Spinal cord (tissue), 10 donors: ENCODE results near the gene ATP11B. TPM values are rescaled to one million over a fixed set of nuclear protein-coding genes. Genes with fewer than 3 reads are reported as not detected.

Source experiments
- DNase-seq, 6 donors: peaks; one replicate each; pipeline versions ENCODE4 v3.0.0 to v3.0.0-alpha.2; 2013 to 2015; ENCODE audit warnings: low spot score in 6 of 6, low read depth in 4 of 6
- H3K27ac ChIP-seq: one replicate; pipeline ENCODE4 v1.5.1; 2013; ENCODE audit warnings: low read depth, low read length, control low read depth
- H3K27me3 ChIP-seq: one replicate; pipeline ENCODE4 v1.6.1; 2013; ENCODE audit warnings: low read length; ENCODE audit not compliant: control insufficient read depth, insufficient read depth
- H3K36me3 ChIP-seq: one replicate; pipeline ENCODE4 v1.6.1; 2013; ENCODE audit warnings: low read length; ENCODE audit not compliant: control insufficient read depth, insufficient read depth
- H3K4me1 ChIP-seq: one replicate; pipeline ENCODE4 v1.6.1; 2013; ENCODE audit warnings: low read length; ENCODE audit not compliant: control insufficient read depth, insufficient read depth
- H3K4me3 ChIP-seq: one replicate; pipeline ENCODE4 v1.5.1; 2013; ENCODE audit warnings: low read depth, low read length, control low read depth
- H3K9me3 ChIP-seq: one replicate; pipeline ENCODE4 v1.6.1; 2013; ENCODE audit warnings: low read length; ENCODE audit not compliant: control insufficient read depth, insufficient read depth
- WGBS: methylation state at CpG from one replicate; pipeline ENCODE4 v1.1.5; 2013; ENCODE audit warnings: missing lambda C conversion rate; ENCODE audit not compliant: insufficient coverage; 5-methylcytosine and 5-hydroxymethylcytosine counted together
- polyA plus RNA-seq, 2 donors: library from polyadenylated mRNA; unstranded; fragments of 120-200 nt; gene quantifications; one replicate each; pipeline ENCODE4 v1.2.1, GENCODE V29; 2013; ENCODE audit not compliant: insufficient read length in 2 of 2
- total RNA-seq, 2 donors: library from RNA; depleted of rRNA in 1 of 2; stranded (reverse); fragments of 120-200 nt in 1 of 2; fragments of >200 nt in 1 of 2; gene quantifications; one replicate each; pipeline versions ENCODE4 v1.2.3 to v1.2.4, GENCODE V29; 2013 to 2014
- donor health status: healthy.

ATP11B gene
- total and polyA plus RNA-seq, 4 donors, result 18.3 to 98.8 (median 45.2) TPM

DNA sequence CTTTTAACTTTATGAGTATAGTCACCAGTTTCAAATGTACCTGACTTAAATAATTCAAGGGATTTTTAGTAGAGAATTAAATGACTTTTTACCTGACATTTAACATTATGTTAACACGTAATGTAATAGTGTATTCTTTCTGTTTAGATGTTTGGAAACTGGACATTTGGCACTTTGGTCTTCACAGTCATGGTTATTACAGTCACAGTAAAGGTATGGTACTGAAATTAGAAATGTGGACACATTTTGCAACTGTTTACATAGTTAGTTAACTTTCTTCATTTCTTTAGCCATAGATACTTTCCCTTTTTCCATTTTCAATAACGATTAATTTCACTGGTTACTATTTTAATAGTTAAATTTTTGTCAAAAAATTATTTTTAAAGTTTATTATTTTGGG, 103.2 kb downstream of the ATP11B start:
- Histone ChIP-seq H3K9me3 (no peaks in the 10 kb centered on the region), H3K27me3 (no peaks in the 10 kb centered on the region), H3K4me3 (no peak overlapping the region), H3K36me3 (peaks cover 4% of the 10 kb centered on the region), H3K4me1 (no peaks in the 10 kb centered on the region), H3K27ac (no peak overlapping the region)
- no CpG with 5 or more reads among the region's 2 CpGs for WGBS
- DNase-seq, result no peak

DNA sequence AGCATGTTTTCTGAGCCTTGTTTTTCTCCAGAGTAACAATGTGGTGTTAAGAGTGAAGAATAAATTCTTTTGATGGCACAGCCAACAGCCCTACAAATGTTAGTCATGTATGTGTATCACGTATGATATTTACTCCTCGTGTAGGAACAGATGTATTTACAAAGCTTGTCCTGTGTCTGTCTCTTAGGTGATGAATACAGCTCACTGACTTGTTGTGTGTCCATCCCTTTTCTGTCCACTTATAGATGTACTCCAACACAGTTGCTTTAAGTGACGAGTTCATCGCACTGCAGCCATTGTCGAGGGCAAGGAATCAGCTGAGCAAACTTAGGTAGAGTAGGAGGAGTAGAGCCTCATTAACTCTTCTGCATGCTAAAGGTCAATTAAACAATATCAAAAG, 108.9 kb downstream of the ATP11B start:
- no peak overlapping the region for H3K4me3 ChIP-seq
- no peak for DNase-seq
- H3K27me3 ChIP-seq, result no peaks in the 10 kb centered on the region
- 55% methylated on average over 2 of the region's 5 CpGs for WGBS
- H3K9me3 ChIP-seq, result no peaks in the 10 kb centered on the region
- no peak overlapping the region for H3K27ac ChIP-seq
- H3K36me3 ChIP-seq, result peaks cover 11% of the 10 kb centered on the region
- no peaks in the 10 kb centered on the region for H3K4me1 ChIP-seq

DNA sequence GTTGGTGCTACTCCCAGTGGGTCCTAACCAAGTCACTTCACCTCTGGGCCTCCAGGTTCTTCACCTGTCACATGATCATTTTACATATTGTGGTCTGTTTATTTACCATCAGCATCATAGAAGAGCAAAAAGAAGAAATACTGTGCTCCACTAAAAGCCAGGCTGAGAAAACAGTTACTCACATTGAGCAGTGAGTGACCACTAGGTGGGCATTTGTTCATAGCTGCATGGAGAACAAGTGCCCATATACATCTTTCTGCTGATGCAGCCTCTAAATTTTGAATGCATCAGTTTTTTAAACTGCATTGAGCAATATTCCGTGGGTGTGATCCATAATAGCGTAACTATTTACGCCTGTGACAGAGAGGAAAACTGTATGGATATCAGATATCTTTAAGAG, 110.9 kb downstream of the ATP11B start:
- Histone ChIP-seq H3K27ac (no peak overlapping the region), H3K36me3 (peaks cover 13% of the 10 kb centered on the region), H3K27me3 (no peaks in the 10 kb centered on the region), H3K4me3 (no peak overlapping the region), H3K9me3 (no peaks in the 10 kb centered on the region), H3K4me1 (no peaks in the 10 kb centered on the region)
- no CpG with 5 or more reads among the region's 3 CpGs for WGBS
- DNase-seq, result no peak

DNA sequence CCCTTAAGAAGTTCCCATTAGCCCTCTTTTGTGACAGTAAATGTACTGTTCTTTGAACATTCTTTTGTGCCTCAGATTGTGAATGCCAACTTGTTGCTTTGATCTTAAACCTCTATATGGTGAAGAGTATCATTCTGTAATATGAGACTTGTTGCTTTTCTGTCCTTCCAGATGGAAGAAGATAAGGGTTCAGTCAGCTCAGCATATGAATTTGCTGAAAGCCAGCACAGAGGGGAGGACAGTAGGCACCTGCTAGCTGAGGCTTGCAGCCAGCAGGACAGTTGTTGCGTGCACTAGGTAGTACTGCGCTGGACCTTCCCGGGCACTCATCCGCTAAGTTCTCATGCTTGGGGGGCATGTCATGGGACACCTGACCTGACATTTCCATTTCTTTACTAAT, 112.3 kb downstream of the ATP11B start:
- H3K4me3 ChIP-seq, result no peak overlapping the region
- no peaks in the 10 kb centered on the region for H3K4me1 ChIP-seq
- no peaks in the 10 kb centered on the region for H3K9me3 ChIP-seq
- no peaks in the 10 kb centered on the region for H3K27me3 ChIP-seq
- no peak overlapping the region for H3K27ac ChIP-seq
- peaks cover 12% of the 10 kb centered on the region for H3K36me3 ChIP-seq
- WGBS, result 95% methylated on average over 4 of the region's 4 CpGs
- DNase-seq, result no peak

DNA sequence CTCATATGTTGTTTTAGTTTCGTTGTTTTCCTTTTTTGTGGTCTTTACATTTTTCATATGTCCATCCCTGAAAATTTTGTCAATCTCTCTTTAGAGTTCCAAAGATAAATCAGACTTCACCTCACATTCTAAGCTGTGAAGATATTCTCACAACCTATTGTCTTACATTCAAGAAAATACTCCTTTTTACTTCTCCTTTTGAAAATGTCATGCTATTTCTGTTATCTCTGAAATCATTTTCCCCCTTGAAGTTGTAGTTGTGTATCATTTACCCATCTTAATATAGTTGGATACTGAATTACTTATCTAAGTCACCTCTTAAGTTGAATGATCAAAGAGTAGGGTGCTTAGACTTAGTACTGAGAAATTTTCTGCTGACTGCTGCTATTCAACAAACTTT, 112.7 kb downstream of the ATP11B start:
- DNase-seq, result no peak

DNA sequence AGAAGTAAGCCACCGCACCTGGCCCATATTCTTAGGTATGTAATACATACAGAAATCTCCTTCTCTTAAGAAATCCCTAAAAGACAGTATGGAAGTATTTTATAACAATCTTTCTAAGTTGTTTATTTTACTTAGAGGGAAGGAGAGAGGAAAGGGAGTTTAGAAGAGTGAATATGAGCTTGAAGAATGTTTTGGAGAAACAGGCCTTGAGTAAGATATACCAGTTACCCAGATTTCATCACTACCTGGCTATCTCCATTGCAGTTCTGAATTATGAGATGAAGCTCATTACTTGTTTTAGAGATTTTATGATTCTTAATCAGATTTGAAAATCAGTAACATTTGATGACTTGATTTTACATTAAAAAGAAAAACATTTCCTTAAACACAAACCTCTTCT, 115.2 kb downstream of the ATP11B start:
- H3K27ac ChIP-seq, result no peak overlapping the region
- DNase-seq, result no peak
- no CpG with 5 or more reads among the region's 1 CpG for WGBS

More for the DNA sequence above, 112.7 kb downstream of the ATP11B start:
- H3K4me1 ChIP-seq, result no peaks in the 10 kb centered on the region
- H3K27ac ChIP-seq, result no peak overlapping the region
- H3K4me3 ChIP-seq, result no peak overlapping the region
- no peaks in the 10 kb centered on the region for H3K27me3 ChIP-seq
- no CpG with 5 or more reads among the region's 1 CpG for WGBS
- peaks cover 12% of the 10 kb centered on the region for H3K36me3 ChIP-seq
- no peaks in the 10 kb centered on the region for H3K9me3 ChIP-seq

DNA sequence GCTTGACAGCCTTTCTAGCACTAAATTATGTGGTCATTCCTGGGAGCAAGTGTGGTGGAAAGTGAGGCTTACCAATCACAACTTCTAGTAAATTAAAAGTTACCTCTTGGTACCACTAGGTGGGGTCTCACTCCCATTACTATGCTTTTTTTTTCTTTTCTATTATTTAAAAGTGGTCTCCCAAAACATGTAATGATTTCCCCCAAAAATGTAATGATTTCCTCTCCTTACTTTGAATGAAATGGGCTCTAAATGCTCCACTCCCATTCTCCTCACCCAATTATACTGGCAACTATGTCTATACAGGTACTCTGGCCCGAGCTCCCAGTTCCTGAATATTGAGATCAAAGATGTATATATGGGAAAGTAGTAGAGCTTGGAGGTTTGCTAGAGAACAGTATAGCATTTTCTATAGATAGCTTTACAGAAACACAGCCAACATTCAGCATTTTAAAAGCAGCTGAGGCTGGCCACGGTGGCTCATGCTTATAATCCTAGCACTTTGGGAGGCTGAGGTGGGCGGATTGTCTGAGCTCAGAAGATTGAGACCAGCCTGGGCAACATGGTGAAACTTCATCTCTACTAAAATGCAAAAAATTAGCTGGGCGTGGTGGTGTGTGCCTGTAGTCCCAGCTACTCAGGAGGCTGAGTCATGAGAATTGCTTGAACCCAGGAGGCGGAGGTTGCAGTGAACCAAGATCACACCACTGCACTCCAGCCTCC, 116.2 kb downstream of the ATP11B start:
- H3K36me3 ChIP-seq, result peaks cover 12% of the 10 kb centered on the region
- H3K27ac ChIP-seq, result no peak overlapping the region
- no peak overlapping the region for H3K4me3 ChIP-seq
- DNase-seq, result peak in 1 of 6 donors; percentile 33
- no peaks in the 10 kb centered on the region for H3K9me3 ChIP-seq
- WGBS, result 100% methylated on average over 3 of the region's 5 CpGs
- H3K4me1 ChIP-seq, result no peaks in the 10 kb centered on the region
- H3K27me3 ChIP-seq, result no peaks in the 10 kb centered on the region

More for the DNA sequence above, 115.2 kb downstream of the ATP11B start:
- Histone ChIP-seq H3K36me3 (peaks cover 12% of the 10 kb centered on the region), H3K4me1 (no peaks in the 10 kb centered on the region), H3K27me3 (no peaks in the 10 kb centered on the region), H3K9me3 (no peaks in the 10 kb centered on the region), H3K4me3 (no peak overlapping the region)

DNA sequence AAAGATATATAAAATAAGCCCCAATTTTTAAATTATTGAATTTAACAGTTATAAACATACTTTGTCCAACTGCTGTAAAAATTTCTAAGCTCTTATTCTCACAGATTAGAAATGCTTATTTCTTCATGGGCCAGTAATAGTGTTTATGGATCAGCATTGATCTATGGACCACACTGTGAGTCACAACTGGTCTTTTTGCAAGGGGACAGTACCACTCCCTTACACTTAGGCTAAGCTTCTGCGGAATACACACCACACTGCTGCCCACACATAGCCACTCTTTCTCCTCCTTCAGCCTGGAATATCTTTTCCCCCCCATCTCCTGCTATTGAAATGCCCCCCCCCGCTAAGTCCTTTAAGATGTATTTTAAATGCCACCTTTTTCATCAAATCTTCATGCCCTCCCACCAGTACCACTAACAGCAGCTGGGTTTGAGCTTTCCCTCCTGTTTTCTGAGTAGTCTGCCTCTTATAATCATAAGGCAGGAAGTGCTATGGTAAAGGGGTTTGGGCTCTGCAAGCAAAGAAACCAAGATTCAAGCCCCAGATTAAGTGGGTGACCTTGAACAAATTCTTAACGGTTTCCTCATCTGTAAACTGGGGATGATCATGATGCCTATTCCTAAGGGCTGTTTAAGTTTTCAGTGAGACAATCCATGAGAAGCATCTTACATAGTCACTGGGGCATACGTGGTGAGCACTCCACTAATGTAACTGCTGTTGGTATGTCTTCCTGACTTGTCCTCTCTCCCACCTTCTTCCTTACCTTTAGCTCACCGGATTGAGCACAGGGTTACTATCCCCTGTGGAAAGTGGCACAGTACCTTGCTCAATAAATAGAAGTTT, 117.9 kb downstream of the ATP11B start:
- 100% methylated on average over 2 of the region's 5 CpGs for WGBS

DNA sequence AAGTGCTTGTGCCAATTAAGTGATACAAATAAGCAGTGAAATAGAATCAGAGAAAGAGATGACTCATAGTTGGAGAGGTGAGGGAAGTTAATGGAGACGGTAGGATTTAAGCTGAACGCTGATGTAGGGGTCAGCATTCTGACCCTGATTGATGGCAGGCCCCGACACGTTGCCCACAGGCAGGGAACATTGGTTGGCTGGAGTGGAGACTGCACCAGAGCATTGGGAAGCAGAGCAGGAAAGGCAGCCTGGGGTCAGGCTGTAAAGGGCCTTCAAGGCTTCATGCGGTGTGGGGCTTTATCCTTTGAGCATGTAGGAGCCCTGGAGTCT, 118.4 kb downstream of the ATP11B start:
- no peaks in the 10 kb centered on the region for H3K9me3 ChIP-seq
- no peak overlapping the region for H3K27ac ChIP-seq
- H3K4me1 ChIP-seq, result no peaks in the 10 kb centered on the region
- peaks cover 3% of the 10 kb centered on the region for H3K36me3 ChIP-seq
- no peak for DNase-seq
- 69% methylated on average over 5 of the region's 5 CpGs for WGBS
- H3K27me3 ChIP-seq, result no peaks in the 10 kb centered on the region
- H3K4me3 ChIP-seq, result no peak overlapping the region

More for the DNA sequence above, 117.9 kb downstream of the ATP11B start:
- no peak overlapping the region for H3K27ac ChIP-seq
- no peaks in the 10 kb centered on the region for H3K4me1 ChIP-seq
- DNase-seq, result no peak
- peaks cover 8% of the 10 kb centered on the region for H3K36me3 ChIP-seq
- no peak overlapping the region for H3K4me3 ChIP-seq
- no peaks in the 10 kb centered on the region for H3K9me3 ChIP-seq
- H3K27me3 ChIP-seq, result no peaks in the 10 kb centered on the region

DNA sequence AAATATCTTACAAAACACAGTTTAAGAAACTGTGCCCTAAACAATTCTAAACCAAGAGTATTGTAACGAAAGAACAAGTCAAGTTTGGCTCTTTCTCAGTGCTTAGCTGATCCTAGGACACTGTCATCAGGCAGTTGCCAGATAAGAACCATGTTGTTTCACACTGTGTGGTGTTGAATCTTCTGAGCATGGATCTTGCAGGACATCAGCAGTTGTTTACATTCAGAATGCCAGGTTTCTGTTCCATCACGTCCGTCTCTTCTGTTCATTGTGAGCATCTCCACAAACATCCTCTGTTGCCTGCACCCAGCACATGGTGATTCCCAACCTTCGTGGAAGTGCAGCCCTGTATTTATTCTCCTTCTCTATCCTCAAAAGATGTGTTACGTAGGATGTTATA, 119.2 kb downstream of the ATP11B start:
- WGBS, result 74% methylated on average over 2 of the region's 5 CpGs
- Histone ChIP-seq H3K36me3 (peaks cover 3% of the 10 kb centered on the region), H3K4me3 (no peak overlapping the region), H3K4me1 (no peaks in the 10 kb centered on the region), H3K27me3 (no peaks in the 10 kb centered on the region), H3K9me3 (no peaks in the 10 kb centered on the region), H3K27ac (no peak overlapping the region)
- peak in 1 of 6 donors; percentile 6 for DNase-seq
